Measurements from ENCODE around the gene LYPD6B.

LYPD6B gene

GRCh38 chr2:149020432-149020851 lies 18.1 kb upstream of the LYPD6B start:
- Mint-ChIP-seq H3K27ac (peak overlapping the region; percentile 84), H3K36me3 (no peaks in the 10 kb centered on the region), H3K27me3 (peaks cover 2% of the 10 kb centered on the region), H3K4me3 (peak overlapping the region; percentile 41), H3K9me3 (no peaks in the 10 kb centered on the region), H3K4me1 (peaks cover 42% of the 10 kb centered on the region)
- no peak for DNase-seq (ENCODE audit: low spot score in 2 of 2)
- no peak for ATAC-seq (ENCODE audit: low read depth)

- Mint-ChIP-seq H3K4me3 (peak overlapping the region; percentile 24), H3K27me3 (no peaks in the 10 kb centered on the region), H3K27ac (peak overlapping the region; percentile 84), H3K36me3 (no peaks in the 10 kb centered on the region), H3K9me3 (no peaks in the 10 kb centered on the region), H3K4me1 (peaks cover 42% of the 10 kb centered on the region)
- ATAC-seq (ENCODE audit: low read depth) (peak; percentile 80), DNase-seq (ENCODE audit: low spot score in 2 of 2) (no peak)
These were observed 17.2 kb upstream of the LYPD6B start for GRCh38 chr2:149021271-149021719.

GRCh38 chr2:149021761-149022160 lies 16.7 kb upstream of the LYPD6B start:
- ATAC-seq (ENCODE audit: low read depth) (peak; percentile 34), DNase-seq (ENCODE audit: low spot score in 2 of 2) (no peak)
- Mint-ChIP-seq H3K27me3 (no peaks in the 10 kb centered on the region), H3K4me1 (peaks cover 42% of the 10 kb centered on the region), H3K9me3 (no peaks in the 10 kb centered on the region), H3K4me3 (peak overlapping the region; percentile 65), H3K36me3 (no peaks in the 10 kb centered on the region), H3K27ac (peak overlapping the region; percentile 84)

GRCh38 chr2:149023091-149023490 lies 15.4 kb upstream of the LYPD6B start:
- H3K4me1 Mint-ChIP-seq = peaks cover 35% of the 10 kb centered on the region
- no peaks in the 10 kb centered on the region for H3K36me3 Mint-ChIP-seq
- H3K27ac Mint-ChIP-seq = peak overlapping the region; percentile 48
- DNase-seq (ENCODE audit: low spot score in 2 of 2) (no peak), ATAC-seq (ENCODE audit: low read depth) (no peak)
- no peaks in the 10 kb centered on the region for H3K9me3 Mint-ChIP-seq
- H3K4me3 Mint-ChIP-seq = no peak overlapping the region
- H3K27me3 Mint-ChIP-seq = no peaks in the 10 kb centered on the region

- Mint-ChIP-seq H3K36me3 (no peaks in the 10 kb centered on the region), H3K9me3 (no peaks in the 10 kb centered on the region), H3K4me3 (no peak overlapping the region), H3K27me3 (no peaks in the 10 kb centered on the region), H3K27ac (no peak overlapping the region), H3K4me1 (peaks cover 15% of the 10 kb centered on the region)
- no peak for ATAC-seq (ENCODE audit: low read depth)
- DNase-seq (ENCODE audit: low spot score in 2 of 2) = no peak
These were observed 10.8 kb upstream of the LYPD6B start for GRCh38 chr2:149027590-149028250.

- Mint-ChIP-seq H3K27ac (no peak overlapping the region), H3K36me3 (no peaks in the 10 kb centered on the region), H3K27me3 (no peaks in the 10 kb centered on the region), H3K9me3 (no peaks in the 10 kb centered on the region), H3K4me3 (no peak overlapping the region), H3K4me1 (peaks cover 11% of the 10 kb centered on the region)
- ATAC-seq (ENCODE audit: low read depth) (no peak), DNase-seq (ENCODE audit: low spot score in 2 of 2) (no peak)
These were observed 10.1 kb upstream of the LYPD6B start for GRCh38 chr2:149028377-149028776.

- Mint-ChIP-seq H3K27ac (no peak overlapping the region), H3K27me3 (peaks cover 2% of the 10 kb centered on the region), H3K4me3 (no peak overlapping the region), H3K4me1 (peaks cover 15% of the 10 kb centered on the region), H3K9me3 (no peaks in the 10 kb centered on the region), H3K36me3 (no peaks in the 10 kb centered on the region)
- no peak for DNase-seq (ENCODE audit: low spot score in 2 of 2)
- no peak for ATAC-seq (ENCODE audit: low read depth)
These were observed 9.6 kb upstream of the LYPD6B start for GRCh38 chr2:149028891-149029290.

GRCh38 chr2:149029307-149029965 lies 9.1 kb upstream of the LYPD6B start:
- no peak for ATAC-seq (ENCODE audit: low read depth)
- H3K36me3 Mint-ChIP-seq = no peaks in the 10 kb centered on the region
- peaks cover 2% of the 10 kb centered on the region for H3K27me3 Mint-ChIP-seq

GRCh38 chr2:149031396-149031795 lies 7.1 kb upstream of the LYPD6B start:
- DNase-seq (ENCODE audit: low spot score in 2 of 2) = no peak
- ATAC-seq (ENCODE audit: low read depth) = no peak
- Mint-ChIP-seq H3K27ac (no peak overlapping the region), H3K27me3 (peaks cover 2% of the 10 kb centered on the region), H3K4me1 (peaks cover 12% of the 10 kb centered on the region), H3K36me3 (no peaks in the 10 kb centered on the region), H3K9me3 (no peaks in the 10 kb centered on the region), H3K4me3 (no peak overlapping the region)

More at GRCh38 chr2:149029307-149029965, 9.1 kb upstream of the LYPD6B start:
- no peak overlapping the region for H3K27ac Mint-ChIP-seq
- no peak overlapping the region for H3K4me3 Mint-ChIP-seq
- peaks cover 11% of the 10 kb centered on the region for H3K4me1 Mint-ChIP-seq
- no peak for DNase-seq (ENCODE audit: low spot score in 2 of 2)
- H3K9me3 Mint-ChIP-seq = no peaks in the 10 kb centered on the region

GRCh38 chr2:149033716-149034115 lies 4.8 kb upstream of the LYPD6B start:
- Mint-ChIP-seq H3K9me3 (no peaks in the 10 kb centered on the region), H3K4me3 (no peak overlapping the region), H3K27me3 (peaks cover 5% of the 10 kb centered on the region), H3K36me3 (no peaks in the 10 kb centered on the region), H3K4me1 (peaks cover 20% of the 10 kb centered on the region), H3K27ac (no peak overlapping the region)
- DNase-seq (ENCODE audit: low spot score in 2 of 2) (no peak), ATAC-seq (ENCODE audit: low read depth) (no peak)

GRCh38 chr2:149034406-149034805 lies 4.1 kb upstream of the LYPD6B start:
- Mint-ChIP-seq H3K27ac (no peak overlapping the region), H3K4me1 (peaks cover 22% of the 10 kb centered on the region), H3K9me3 (no peaks in the 10 kb centered on the region), H3K4me3 (no peak overlapping the region), H3K27me3 (peaks cover 5% of the 10 kb centered on the region), H3K36me3 (no peaks in the 10 kb centered on the region)
- no peak for ATAC-seq (ENCODE audit: low read depth)
- DNase-seq (ENCODE audit: low spot score in 2 of 2) = no peak

- Mint-ChIP-seq H3K4me3 (peak overlapping the region; percentile 57), H3K27me3 (peaks cover 7% of the 10 kb centered on the region), H3K4me1 (peaks cover 26% of the 10 kb centered on the region), H3K9me3 (no peaks in the 10 kb centered on the region), H3K27ac (no peak overlapping the region), H3K36me3 (no peaks in the 10 kb centered on the region)
- no peak for ATAC-seq (ENCODE audit: low read depth)
- DNase-seq (ENCODE audit: low spot score in 2 of 2) = no peak
These were observed 1.8 kb upstream of the LYPD6B start for GRCh38 chr2:149036507-149037293.

GRCh38 chr2:149037851-149038250 lies 648 bp upstream of the LYPD6B start:
- Mint-ChIP-seq H3K4me1 (peaks cover 22% of the 10 kb centered on the region), H3K9me3 (no peaks in the 10 kb centered on the region), H3K27ac (no peak overlapping the region), H3K27me3 (peaks cover 8% of the 10 kb centered on the region), H3K36me3 (no peaks in the 10 kb centered on the region), H3K4me3 (peak overlapping the region; percentile 77)
- DNase-seq (ENCODE audit: low spot score in 2 of 2) (no peak), ATAC-seq (ENCODE audit: low read depth) (no peak)

GRCh38 chr2:149039213-149039724 lies 770 bp downstream of the LYPD6B start:
- no peak overlapping the region for H3K27ac Mint-ChIP-seq
- H3K4me1 Mint-ChIP-seq = peaks cover 18% of the 10 kb centered on the region
- DNase-seq (ENCODE audit: low spot score in 2 of 2) = no peak
- H3K9me3 Mint-ChIP-seq = no peaks in the 10 kb centered on the region
- H3K36me3 Mint-ChIP-seq = no peaks in the 10 kb centered on the region
- H3K4me3 Mint-ChIP-seq = peak overlapping the region; percentile 74
- peaks cover 6% of the 10 kb centered on the region for H3K27me3 Mint-ChIP-seq
- no peak for ATAC-seq (ENCODE audit: low read depth)
